Measurements from ENCODE around the gene TP53I13.

Gene TP53I13

DNA sequence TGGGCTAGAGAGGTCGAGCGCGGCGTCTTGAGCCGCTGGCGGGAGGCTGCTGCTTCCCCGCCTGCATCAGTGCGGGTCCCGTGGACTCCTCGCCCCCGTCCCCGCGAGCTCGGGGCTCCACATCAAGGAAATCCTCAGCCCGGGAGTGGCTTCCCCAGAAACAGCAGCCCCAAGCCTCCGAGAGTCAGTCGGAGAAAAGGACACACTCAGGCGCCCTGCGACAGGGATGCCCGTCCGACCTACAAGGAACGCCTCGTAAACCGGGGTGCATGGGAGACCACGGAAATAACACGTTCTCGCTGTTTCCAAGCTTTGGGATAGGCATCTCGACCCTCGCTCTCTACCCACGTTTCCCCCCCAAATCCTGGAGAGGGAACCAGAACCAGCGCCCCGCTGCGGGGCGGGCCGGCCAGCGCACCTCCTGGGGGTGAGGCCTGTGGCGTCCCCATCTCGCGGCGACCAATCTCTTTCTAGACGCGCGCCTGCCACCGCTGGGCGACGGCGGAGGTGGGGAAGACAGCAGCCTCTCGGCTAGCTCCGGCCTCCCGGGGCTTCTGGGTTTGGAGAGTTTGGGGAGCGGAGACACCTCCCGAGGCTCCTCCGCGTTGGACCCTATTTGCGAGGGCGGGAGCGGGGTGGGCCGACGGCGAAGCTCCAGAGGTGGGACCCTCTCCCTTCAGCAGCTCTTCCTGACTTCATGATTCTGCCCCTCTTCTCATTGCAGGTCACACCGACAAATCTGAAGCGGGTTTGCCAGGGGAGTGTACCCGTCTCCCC lies 759 bp upstream of the TP53I13 start:
- DNase-seq: peak; percentile 64

DNA sequence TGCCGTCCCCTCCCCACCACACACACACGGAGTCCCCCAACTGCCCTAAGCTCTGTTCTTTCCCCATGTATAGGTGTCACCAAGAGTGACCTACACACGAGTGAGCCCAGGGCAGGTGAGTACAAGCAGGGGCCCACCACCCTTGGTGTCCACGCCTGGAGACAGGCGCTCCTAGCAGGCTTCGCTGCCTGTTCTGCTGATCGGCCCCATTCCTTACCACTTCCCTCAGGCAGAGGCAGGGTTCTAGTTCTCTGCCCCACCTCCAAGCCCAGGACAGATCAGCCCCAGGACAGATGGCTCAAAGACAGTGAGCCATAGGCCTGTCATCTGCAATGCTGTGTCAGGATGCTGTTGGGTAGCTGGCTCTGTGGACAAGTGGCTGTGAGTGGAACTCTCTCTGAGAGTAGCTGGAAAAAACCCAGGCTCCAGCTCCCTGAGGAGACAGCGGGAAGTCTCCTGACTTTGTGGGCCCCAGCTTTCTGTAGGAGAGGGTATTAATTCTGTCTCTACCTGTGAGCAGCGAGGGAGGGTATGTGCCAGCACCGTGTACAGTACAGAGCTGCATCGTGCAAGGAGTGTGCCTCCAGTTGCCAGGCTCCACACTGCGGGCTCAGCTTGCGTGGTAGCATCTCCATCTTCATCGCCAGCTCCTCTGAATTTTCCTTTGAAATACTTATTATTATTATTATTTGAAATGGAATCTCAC lies 897 bp downstream of the TP53I13 start:
- DNase-seq: no peak

DNA sequence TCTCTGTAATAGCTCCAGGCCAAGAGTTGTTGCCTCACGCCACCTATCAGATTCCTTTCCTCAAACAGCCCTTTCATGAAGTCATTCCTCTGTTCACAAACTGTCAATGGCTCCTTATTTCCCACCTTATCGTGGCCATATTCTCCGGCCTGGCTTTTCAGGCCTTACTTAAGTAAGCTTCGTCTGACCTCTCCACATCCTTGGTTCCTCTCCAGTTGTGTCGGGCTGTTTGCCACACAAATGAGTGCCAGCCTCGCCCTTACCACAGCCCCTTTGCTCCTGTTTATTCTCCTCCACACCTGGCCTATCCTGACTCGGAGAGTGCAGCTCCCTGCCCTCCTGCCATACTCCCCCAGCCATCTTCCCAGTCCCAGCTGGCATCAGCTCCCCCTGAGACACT lies 2.0 kb downstream of the TP53I13 start:
- no peak for DNase-seq

DNA sequence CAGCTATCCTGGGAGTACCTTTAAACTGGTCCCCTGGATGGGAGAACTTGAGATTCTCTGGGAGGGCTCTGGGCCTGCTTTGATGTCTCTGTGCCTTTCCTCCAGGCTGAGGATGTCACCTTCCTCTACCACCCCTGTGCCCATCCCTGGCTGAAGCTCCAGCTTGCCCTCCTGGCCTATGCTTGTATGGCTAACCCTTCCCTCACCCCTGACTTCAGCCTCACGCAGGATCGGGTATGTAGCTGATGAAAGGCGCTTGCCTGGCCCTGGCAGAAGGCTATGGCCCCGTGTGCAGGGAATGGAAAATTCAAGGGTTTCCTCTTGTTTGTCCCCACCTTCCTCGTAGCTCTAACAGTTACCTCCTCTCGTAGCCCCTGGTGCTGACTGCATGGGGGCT lies 3.0 kb downstream of the TP53I13 start:
- no peak for DNase-seq

DNA sequence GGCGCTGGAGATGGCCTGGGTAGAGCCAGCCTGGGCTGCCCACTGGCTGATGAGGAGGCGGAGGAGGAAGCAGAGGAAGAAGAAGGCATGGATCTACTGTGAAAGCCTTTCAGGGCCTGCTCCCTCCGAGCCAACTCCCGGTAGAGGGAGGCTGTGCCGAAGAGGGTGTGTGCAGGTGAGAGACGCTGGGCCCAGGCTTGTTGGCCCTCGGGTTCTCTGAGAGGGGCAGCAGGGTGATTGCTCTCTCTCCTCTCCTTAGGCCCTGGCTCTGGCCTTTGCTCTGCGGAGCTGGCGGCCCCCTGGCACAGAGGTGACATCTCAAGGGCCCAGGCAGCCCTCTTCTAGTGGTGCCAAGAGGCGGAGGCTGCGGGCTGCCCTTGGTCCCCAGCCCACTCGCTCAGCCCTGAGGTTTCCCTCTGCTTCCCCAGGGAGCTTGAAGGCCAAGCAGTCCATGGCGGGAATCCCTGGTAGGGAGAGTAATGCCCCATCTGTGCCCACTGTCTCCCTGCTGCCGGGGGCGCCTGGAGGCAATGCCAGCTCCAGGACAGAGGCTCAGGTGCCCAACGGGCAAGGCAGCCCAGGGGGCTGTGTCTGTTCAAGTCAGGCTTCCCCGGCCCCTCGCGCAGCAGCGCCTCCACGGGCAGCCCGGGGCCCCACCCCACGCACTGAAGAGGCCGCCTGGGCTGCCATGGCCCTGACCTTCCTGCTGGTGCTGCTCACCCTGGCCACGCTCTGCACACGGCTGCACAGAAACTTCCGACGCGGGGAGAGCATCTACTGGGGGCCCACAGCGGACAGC lies 3.6 kb downstream of the TP53I13 start:
- no peak for DNase-seq

GRCh38 chr17:29572691-29573557 lies 4.4 kb downstream of the TP53I13 start:
- DNase-seq: peak; percentile 36

- DNase-seq: no peak
Measured at GRCh38 chr17:29573558-29573869, 5.0 kb downstream of the TP53I13 start.

DNA sequence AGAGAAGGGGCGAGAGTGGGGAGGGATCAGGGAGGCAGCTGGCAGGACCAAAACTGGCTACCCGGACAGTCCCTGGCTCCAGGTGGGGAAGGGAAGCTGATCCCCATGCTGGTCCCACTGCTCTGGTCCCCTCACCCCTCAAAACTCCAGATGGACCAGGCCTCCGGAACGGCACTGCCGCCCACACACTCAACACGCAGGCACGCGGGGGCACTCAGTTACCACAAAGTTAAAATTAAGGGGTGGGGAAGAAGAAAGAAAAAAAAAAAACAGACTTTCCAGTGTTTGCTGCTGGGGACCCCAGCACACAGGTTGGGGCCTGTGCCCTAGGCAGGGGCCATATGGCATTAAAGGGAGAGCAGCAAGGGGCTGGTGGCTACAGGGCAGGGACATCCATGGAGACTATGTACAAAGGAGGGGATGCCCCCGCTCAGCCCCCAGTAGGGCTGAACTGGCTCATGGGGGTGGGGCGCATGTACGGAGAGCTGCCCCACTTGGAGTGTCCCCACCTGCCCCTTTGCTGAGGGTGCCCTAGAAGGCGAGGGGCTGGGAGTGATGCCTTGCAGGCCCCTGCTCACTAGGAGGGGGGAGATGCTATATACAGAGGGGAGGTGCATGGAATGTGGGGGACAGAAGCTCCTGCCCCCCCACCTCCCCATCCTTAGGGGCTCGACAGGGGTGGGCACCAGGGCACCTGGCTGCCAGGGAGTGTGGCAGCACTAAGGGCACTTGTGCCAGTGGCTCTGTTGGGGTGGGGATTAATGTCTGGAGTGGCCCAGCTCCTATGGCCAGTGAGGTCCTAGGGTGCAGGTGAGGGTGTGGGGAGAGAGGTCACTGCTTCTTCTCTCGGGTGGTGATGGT lies 5.6 kb downstream of the TP53I13 start:
- no peak for DNase-seq

- no peak for DNase-seq
Measured at GRCh38 chr17:29574732-29575510, 6.4 kb downstream of the TP53I13 start.

DNA sequence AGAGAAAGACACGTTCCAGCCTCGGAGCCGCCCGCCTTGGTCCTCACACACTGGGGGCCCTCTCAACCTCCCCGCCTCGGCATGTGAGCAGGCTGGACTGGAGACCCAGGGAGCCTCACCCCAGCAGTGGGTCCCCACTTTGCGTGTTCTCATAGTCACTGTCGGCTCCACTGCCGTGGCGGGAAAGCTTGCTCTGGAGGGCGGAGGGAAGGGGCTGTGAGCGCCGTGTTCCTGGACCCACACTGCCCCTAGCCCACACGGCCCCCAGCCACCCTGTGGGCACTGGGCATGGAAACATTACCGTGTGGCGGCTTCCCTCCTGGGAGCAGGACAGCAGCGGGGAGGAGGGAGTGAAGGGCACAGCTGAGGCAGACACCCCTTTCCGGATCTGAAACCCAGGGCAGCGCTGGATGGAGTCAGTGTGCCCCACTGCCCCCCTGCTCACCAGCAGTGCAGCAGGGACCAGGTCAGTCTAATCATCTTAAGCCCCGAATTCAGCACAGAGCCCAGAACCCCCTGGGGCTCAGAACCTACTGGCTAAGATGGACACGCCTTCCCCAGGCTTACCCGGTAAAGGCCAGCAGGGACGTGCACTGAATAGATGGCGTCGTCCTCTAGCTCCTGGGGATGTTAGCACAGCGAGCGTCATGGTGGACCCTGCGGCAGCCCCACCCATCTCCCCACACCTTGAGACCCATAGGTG lies 7.2 kb downstream of the TP53I13 start:
- no peak for DNase-seq

- no peak for DNase-seq
Measured at GRCh38 chr17:29576214-29577000, 7.9 kb downstream of the TP53I13 start.

- no peak for DNase-seq
Measured at GRCh38 chr17:29577001-29577370, 8.5 kb downstream of the TP53I13 start.

DNA sequence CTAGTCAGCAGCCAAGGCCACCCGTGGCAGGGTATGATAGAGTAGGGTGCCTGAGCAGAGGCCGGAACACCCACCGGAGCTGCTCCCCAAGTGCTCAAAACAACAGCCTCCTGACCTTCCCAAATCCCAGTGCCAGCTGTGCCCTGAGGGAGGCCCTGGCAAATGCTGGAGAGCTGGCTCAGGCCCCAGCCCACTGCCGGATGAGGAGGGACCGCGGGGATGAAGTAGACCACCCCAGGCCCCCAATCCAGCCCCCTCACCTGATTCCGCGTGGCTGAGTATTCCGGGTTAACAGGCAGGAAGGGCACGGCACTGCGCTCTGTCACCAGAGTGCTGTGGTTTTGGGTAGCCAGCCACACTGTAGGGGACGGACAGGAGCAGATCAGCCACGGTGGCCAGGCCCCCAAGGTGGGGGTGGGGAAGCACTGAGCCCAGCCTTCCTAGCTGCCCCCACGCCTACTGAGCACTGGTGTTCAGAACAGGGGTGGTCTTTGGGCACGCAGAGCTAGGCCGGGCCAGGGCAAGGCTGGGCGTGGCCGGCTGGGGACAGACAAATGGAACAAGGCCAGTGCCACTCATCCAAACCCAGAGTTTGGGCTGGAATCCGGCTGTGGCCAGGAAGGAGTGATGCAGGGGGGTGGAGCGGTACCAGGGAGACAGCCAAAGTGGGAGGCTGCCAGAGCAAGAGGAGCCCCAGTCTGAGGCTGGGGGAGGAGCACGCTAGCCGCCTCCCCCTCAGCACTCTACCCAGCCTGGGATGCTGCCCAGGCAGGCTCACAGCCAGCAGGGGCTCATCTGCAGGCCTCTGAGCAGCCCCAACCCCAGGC lies 9.1 kb downstream of the TP53I13 start:
- no peak for DNase-seq

GRCh38 chr17:29578626-29579485 lies 10.4 kb downstream of the TP53I13 start:
- DNase-seq: no peak

DNA sequence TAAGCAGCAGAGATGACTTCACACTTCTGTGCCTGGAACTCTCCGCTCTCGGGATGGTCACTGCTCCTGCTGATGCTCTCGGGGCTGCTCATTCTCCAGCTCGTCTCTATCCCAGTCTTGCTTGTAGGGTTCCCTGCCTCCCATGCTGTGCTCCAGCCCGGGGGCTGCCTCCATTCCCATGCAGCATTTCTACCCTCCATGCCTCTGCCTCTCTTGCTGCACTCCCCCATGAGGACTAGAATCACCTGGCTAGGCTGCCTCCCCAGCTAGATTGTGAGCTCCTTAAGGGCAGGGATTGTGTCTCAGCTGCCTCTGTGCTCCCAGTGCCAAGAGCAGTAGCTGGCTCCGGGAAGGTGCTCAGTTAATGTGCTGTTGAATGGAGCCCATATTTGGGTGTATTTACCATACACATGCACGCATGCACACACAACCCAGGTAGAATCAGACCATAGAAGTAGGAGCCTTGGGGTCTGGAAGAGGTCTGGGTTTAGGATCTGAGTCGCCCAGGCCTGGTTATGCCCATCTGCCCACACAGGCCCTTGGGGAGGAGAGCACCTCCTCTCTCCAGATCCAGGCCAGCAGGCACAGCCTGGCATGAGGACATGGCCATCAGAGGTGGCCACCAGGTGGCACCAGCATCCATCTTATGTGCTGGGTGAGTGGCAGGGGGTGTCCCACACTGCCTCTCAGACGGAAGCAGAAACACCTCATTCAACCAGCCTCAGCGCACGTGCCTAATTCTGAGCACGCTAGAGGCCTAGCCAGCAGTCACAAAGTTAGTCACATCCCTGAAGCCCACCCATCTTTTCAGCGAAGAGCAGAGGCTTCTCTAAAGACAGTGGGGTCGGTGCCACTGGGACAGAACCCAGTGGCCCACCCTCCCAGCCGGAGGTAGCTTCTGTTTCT lies 11.6 kb downstream of the TP53I13 start:
- peak; percentile 88 for DNase-seq

DNA sequence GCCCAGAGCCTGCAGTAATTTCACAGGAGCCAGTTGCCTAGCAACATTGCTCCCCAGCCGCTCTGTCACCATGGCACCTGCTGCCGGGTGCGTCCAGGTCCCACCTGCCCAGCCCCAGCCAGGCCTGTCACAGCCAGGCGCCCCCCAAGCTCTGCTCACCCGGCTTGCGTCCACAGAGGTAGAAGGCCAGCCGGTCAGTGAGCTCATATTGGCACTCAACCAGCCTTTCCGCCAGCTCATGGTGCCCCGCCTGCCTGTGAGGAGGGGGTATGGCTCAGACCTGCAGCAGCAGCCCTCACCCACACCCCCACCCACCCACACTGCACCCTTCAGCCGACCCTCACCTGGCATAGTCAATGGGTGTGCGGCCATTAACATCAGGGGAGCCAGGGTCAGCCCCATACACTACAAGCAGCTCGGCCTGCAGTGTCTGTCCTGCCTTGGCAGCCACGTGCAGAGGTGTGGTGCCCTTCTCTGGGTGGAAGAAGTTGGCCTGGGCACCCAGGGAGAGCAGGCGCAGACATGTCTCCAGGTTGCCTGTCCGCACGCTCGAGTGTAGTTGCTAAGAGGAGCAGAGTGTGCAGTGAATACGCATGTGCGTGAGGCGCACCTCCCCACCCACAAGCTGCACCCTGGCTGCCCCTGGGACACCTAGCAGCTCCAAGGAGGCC lies 13.2 kb downstream of the TP53I13 start:
- no peak for DNase-seq

Measured in T-helper 9 cell (primary cell).